HL-60/S4 treated with phorbol 12-myristate 13-acetate at 8.2 ng/mL for 4 days and 3 days (cell line): Measurements from ENCODE around the gene TMC7.

Experiments used
- in situ Hi-C: fragments of 300-500 bp; cut with MboI; formaldehyde crosslinking; loops from 2 replicates; pipeline ENCODE4 v1.15.0; 2022; ENCODE audit warnings: low sequenced_read_pairs

The TMC7 gene

GRCh38 chr16:19109288-19109664 is 125.5 kb downstream of the TMC7 start:
- in situ Hi-C loops: no loop called here

GRCh38 chr16:19110537-19111360 is 127.0 kb downstream of the TMC7 start:
- in situ Hi-C loops: no loop called here

- in situ Hi-C loops: no loop called here
These were observed 128.3 kb downstream of the TMC7 start for GRCh38 chr16:19112099-19112407.
